NCI-H510A treated with DMSO at 0.1 percent for 48 hours (cell line): ENCODE measurements around the gene HOXA2.

Experiments
- DNase-seq: peaks from one replicate; lab custom pipeline; 2025; lab: John Stamatoyannopoulos, UW

The HOXA2 gene

DNA sequence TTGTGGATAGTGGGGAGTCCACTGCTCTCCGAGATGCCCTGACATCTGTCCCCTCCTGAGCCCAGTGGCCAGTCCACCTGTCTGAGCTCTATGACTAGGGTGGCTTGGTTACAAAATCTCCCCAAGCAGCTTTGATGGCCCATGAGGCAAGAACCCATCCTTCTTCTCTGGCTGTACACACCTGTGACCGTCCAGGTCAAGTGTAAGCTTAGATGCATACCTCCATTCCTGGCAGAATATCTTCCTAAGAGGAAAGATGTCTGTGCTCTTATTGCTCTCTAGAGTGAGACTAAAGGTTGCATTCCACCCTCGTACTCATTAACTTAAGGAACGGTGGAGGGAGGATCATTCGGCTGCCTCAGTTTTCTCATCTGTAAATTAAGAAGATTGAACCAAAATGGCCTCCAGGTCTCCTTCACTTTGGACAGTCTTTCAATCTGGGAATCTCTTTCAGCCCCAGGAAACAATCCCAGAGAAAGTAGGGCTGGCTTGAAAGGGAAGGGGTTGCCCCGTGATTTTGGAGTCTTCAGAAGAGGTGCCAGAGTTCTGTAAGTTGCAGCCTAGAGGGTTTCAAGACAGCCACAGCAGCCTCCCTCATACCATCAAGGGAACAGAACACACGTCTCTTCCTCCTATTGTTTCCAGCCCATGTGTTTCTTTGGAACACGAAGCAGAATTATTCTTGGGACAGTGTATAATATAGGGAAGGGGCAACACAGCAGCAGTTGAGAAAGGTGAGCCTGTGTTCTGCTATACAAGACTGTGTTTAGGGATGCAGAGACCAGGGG, 22.6 kb upstream of the HOXA2 start:
- DNase-seq = no peak

- DNase-seq = no peak
Measured at GRCh38 chr7:27124096-27124901, 21.8 kb upstream of the HOXA2 start.

DNA sequence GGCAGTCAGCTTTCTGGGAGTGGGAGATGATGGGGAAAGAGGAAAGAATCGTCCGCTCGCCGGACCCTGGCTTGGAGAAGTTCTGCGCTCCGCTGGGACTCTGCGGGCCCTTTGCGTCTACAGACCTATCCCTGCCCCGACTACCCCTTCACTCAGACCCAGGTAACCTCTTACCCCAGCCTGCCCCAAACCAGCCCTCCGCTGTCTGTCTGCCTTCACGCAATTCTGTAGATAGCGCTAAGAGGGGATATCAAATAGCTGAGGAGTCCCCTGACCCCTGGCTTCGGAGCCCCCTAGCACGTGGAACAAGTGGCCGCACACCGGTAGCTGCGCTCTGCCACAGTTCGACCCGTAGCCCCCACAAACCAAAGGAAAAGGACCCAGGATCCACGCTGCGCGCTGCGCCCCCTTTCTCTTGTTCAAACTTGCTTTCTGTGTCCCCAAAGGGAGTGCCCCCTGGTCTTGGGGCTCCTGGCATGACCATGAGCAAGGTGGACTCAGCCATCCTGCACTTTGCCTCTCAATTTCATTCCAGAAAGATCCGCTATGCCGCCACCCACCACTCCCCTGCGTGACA, 21.1 kb upstream of the HOXA2 start:
- DNase-seq = no peak

- DNase-seq = no peak
Measured at GRCh38 chr7:27123007-27123476, 20.6 kb upstream of the HOXA2 start.

DNA sequence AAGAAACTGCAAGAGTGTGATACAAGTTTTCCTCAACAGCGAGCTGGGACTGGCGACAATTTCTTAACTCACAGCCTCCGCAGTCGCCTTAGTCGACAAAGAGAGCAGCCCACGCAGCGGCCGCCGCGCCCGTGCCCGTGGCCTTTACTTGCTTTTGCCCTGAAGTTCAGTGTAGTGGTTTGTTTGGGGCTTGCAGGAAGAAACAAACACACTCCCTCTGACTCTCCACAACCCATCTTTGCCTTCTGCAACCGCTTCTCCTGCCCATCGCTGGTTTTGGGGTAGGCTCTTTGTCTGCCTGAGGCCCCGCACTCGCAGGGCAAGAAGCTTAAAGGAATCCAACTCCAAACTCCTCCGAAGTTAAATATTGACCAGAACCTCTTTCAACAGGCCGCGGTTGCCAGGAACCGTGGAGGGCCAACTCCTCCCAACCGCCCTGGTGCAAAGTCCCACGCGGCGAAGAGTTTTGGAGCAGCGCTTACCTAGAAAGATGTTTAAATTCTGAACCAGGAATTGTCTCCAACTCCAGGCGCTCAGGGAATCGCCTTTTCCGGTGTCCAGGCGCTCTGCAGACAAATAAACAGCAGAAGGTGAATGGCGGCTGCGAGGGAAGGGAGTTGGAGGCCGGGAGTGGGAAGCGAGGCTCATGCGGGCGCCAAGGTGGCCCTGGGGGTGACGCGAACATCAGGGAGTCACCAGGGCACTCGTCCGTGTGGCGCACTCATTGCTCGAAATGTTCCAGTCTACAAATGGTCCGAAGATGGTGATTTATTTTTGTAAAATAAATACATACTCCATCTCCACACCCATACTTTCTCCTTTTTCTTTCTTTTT, 19.8 kb upstream of the HOXA2 start:
- no peak for DNase-seq

DNA sequence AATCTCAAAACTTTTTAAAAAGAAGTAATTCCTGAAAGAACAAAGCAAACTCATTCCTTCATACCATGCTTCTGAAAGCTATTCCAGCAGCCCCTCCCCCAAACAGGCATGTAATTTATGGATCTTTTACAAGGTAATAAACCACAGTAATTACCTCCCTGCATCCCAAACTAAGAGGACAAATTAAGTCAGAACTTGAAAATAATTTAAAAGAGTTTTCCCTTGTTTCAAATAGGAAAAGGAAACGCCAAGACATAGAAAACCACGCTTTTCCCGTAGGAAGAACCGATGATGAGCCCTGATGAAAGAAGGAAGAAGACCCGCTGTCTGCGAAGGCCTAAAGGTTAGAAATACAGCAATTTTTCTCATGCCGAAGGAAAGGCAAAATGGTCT, 19.2 kb upstream of the HOXA2 start:
- no peak for DNase-seq

DNA sequence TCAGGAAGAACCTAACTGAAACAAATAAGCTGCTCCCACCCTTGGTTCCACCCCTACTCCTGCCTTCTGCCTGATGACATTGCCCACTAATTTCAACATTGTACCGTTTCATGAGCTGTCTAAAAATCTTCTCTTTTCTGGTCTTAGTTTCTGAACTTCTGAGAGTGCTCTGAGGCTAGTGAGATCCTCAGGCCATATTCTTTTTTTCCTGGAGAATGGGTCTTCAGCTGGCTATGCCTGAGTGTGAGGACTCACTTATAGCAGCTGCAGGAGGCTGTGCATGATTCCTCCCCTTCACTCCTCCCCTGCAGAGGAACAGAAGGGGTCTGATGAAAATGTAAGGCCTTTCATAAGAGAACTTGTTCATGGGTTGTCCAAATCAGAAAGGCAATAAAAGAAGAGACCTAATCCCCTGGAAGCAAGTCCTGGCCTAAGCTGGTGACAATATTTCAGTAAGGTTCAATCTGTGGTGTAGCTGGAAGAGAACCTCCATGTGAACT, 17.0 kb upstream of the HOXA2 start:
- no peak for DNase-seq

DNA sequence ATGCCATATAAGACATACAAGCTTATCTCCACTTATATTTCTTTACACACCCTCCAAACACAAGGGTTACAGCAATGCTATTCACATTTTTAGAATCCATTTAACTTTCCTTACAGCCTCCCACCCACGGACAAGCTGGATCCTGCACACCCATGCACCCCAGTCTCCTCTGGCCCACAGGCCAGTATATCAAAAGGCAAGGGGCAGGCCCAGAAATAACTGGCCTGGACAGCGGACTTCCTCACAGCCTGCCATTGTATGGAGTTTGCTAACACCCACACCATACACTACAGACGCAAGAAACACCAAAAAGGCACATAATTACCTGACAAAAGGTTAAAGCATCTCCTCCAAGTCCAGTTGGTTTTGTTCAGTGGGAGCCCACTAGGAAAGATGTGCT, 16.1 kb upstream of the HOXA2 start:
- no peak for DNase-seq

DNA sequence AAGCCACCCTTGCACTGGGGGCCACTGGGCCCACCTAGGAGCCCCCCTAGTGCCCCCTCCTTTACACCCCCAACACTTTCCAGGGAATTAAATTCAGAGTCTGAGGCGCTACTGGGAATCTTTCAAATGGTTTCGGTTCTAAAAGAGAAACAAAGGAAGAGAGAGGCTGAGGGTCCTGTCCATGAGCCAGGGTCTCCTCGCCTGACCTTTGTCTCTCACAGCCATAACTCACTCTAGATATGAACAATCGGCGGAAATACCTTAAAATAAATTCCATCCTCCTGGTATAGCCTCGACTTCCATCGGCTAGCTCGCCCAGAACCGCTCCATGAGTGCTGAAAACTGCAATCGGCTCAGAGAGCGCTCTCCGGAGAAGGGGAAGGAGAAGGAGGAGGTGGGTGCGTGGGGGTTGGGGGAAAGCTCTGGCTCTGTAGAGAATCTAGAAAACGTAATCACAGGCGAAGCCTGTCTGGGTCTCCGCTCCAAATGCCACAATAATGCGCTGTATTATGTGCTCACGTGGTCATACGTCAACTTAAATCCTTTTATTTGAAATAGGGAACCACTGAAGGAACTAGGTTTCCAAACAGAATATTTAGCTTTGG, 15.5 kb upstream of the HOXA2 start:
- DNase-seq = no peak

DNA sequence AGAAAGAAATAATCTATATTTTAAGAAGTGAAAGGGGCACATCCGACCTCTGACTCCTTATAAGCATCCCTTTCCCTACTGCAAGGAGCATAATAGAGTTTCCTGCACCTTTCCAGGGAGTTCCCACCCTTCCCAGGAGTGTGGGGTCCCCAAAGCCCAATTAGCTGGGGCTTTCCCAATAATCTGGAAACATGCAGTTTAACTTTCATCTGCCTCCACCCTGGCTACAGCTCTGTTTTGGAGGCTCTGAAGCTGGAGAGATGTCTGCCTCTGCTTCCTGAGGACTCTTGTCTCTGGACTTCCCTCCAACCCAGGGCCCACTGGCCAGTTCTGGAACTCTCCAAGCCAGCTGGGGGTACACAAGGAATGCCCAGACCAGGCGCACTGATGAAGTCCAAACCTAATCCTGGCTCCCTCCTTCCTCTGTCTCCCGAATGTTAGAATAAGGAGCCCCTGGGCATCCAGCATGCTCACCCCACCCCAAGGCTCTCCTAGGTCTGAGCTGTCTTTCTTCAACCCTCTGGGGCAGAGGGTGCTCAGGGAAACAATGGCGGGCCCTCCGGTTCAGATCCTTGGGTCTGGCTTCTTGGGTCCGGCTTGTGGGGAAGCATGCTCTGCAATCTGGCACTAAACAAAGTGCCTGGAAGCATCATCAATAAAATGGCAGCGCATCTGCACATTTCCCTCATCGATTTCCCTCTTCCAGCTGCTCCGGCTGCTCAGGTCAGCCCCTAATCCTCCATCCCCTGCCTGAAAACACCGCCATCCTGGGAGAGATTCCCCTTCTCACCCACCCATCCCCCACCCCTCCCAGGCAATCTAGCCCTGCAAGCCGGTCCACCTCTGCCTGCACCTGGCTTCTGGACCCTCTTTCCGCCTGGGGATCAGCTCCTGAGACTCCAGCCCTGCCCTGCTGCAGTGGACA, 14.7 kb upstream of the HOXA2 start:
- DNase-seq = no peak

DNA sequence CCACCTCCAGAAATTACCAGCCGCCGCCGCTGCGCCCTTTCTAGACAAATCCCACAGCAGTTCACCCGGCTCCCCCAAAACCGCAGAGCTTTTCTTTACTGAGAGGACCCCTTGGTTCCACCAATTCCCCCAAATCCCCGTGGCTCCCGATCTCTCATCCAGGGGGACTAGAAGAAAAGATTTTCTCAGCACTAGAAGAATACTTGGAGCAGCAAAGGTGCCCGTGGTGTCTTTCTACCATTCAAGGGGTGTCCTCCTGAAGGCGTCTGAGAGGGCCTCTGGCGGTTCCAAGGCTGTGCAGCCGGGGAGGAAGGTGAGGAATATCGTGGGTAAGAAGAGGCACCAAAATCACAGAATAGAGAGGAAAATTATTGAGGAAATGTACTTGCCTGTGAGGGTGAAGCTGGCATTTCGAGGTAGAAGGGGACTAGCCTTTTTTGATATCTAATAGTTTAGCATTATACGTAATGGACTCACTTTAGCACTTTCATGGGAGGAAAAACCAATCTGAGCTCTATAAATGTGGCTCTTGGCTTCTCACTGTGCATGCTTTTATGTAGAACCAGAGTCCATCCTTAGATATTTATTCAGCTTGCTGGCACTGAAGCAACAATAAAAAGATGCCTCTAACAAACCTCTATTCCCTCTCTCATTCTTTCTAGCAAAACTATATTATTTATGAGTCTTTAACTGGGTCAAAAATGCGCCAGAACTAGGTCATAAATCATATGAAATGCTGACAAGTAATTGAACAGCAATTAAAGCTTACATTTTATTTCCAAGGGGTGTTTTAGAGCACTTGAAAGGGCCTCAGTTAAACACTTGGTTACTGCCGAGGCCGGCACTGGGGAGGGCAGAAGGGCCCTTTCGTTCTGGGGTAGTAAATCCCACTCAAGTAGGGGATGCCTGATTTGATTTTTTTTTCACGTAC, 13.8 kb upstream of the HOXA2 start:
- DNase-seq = no peak

GRCh38 chr7:27115221-27116026, 12.9 kb upstream of the HOXA2 start:
- DNase-seq = no peak

DNA sequence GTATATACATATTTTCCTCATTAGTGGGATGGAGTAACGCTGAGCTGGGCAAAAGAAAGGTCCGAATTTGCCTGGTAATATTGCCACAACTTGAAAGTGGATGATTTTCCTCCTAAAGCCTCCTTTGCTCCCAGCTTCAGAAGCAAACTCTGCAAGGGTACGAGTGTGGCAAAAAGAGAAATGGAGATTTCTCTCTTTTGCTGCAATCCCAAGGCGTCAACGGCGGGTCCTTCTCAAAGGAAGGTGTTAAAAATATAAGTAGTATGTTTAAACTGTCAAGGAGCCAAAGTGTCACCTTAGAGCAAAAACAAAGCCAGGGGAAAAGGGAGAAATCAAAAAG, 12.4 kb upstream of the HOXA2 start:
- no peak for DNase-seq

GRCh38 chr7:27113991-27114769, 11.7 kb upstream of the HOXA2 start:
- no peak for DNase-seq

DNA sequence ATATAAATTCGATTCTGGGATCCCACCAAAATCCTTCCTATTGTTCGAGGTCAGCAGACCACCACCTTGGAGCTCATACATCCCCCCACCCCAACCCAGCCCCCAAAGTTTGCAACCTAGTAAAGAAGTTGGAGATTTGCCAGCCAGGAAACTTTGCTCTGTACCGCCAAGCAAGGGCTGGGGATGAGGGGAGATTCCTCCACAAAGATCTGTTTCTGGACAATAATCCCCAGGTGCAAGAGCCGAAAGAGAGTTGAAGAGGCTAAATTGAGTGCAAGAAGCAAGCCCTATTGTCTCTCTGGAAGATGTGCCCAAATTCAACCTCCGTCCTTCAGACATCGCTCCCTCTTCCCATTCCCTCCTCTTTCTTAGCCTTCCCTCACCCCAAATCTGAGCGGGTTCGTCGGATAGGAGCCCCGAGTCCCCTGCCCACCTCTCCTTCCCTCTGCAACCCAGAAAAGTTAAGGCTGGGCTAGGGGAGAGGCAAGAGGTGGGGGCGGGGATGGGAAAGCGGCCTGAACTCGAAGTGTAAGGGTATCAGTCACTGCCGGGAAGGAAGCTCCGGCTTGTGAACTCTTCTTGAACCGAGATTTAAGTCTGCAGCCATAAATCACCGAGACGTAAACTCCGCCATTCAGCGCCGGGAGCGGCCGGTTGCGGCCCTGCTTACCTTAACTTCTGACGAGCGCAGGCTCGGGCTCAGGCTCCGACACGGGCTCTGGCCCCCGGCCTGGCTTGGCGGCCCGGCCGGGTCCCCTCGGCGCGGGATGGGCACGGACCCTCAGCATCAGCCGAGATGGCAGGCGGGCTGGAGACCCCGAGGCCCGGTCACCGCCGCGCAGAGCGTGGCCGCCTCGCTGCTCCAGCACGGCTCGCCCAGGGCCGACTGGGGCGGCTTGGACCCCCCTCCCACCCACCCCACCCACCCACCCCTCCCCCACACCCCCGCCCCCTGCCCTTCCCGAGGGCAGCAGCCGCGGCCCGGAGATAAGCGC, 10.8 kb upstream of the HOXA2 start:
- no peak for DNase-seq

DNA sequence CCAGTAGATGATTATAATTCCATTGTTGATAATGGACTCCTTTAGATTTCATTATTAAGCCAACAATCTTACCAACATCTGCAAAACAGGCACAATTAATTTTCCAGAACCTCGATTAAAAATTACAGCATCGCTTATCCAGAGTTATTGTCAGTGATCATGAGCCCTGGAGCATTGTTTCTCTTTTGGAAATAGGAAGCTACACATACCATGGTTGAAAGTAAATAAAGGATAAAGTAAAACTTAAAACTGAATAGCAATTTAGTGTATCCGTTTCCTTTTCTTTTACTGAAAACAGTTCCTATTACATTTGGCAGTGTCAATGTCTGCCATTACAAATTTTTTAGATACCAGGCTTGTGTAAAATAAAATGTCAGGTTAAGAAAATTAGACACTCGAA, 9.9 kb upstream of the HOXA2 start:
- DNase-seq = no peak
